ENCODE data around the gene CYP2A7.
"Not testable (repeated sequence)": the region's sequence is repeated elsewhere in the genome, so short reads cannot be mapped to it uniquely, and the experiment has no call there.

The CYP2A7 gene

GRCh38 chr19:40896843-40897789 lies 15.1 kb upstream of the CYP2A7 start:
- DNase-seq, result not testable (repeated sequence)

DNA sequence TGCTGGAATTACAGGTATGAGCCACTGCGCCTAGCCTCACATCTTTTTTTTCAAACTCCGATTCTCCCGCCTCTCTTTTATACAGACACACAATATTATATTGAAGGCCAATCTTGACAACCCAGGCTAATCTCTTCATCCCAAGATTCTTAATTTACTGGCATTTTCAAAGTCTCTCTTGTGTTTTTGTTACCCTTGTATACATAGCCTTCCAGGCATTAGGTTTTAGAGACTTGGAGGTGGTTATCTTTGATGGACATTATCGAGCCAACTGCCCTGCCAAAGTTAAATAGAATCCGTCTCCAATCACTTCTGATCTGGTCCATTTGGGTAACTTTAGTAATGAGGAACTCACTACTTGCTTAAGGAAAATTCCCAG lies 14.4 kb upstream of the CYP2A7 start:
- DNase-seq, result no peak

- no peak for DNase-seq
Observed at GRCh38 chr19:40893112-40893511, 11.1 kb upstream of the CYP2A7 start.

DNA sequence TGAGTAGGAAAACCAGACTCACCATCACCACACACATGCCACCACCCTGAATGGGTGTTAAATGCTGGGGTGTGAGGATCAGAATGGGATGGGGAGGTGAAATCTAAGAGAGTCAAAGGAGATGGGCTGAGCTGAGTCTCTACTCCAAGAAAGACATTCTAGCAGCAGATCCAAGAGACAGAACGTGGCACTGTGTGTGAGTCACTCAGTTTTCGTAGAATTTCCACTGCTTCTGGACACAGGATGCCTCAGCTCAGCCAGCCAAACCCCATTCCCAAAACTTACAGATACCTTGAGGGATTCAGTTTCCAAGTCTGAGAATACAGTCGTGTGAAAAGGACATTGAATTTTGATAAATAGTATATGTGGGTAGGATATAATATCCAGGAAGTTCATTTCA lies 7.3 kb upstream of the CYP2A7 start:
- no peak for DNase-seq

DNA sequence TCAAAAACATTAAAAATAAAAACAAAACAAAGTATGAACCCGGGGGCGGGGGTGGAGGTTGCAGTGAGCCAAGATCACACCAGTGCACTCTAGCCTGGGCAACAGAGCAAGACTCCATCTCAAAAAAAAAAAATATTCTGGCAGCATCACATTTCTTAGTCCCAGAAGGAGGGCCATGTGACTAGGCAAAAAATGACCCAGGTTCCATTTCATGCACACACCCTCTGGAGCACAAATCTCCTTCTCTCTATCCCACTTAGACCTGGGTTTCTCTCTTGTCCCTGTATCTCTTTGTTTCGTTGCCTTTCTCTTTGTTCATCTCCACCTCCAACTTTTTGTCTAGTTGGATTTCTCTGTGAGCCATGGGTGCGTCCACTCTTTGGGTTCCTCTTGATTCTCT lies 6.2 kb upstream of the CYP2A7 start:
- no peak for DNase-seq

DNA sequence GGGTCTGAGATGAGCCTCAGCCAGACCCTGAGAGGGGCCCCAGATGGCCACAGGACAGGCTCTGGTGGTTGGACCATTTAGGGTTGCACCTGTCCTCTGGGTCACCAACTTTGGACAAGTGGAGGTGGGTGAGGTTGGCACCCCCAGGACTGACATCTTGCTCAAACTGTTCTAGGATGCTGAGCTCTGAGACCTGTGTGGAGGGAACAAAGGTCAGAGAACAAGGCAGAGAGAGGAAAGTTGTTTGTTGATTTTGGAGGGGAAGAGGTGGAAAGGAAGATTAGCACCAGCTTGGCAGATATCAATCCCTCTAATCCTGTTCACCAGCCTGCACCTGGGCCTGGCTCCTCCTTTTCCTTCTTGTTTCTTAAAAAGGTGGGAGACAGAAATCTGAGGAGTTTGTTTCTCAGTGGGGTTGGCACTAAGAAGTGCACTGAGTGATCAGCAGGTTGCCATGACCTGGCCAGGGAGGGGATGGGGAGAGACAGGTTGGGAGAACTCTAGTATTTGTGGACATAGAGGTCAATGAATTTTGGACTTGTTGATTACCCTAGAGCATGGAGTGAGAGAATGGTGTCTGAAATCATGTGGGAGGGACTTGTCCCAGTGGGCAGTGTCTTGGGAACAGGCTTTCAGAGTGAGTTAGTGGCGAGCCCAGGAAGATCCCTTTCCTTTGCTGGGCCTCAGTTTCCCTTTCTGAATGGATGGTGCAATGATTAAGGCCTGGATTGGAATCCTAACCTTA lies 2.3 kb upstream of the CYP2A7 start:
- DNase-seq, result not testable (repeated sequence)

DNA sequence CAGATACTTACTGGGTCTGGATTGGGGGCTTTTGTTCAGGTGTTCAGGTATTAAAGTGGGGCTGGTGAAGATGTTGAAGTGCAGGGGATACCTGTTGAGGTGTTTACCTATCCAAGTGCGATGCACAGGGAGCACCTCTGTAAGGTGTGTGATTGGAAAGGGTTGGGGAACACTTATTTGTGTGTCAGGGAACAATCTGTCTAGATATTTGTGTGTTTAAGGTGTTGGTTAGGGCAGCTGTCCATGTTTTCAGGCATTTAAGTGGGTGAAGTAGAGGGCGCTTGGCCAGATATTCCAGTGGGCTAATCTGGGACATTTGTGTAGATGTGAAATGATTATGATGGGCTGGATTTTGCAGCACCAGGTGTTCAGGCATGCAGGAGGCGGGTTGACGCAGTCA lies 2.7 kb downstream of the CYP2A7 start:
- DNase-seq, result not testable (repeated sequence)

DNA sequence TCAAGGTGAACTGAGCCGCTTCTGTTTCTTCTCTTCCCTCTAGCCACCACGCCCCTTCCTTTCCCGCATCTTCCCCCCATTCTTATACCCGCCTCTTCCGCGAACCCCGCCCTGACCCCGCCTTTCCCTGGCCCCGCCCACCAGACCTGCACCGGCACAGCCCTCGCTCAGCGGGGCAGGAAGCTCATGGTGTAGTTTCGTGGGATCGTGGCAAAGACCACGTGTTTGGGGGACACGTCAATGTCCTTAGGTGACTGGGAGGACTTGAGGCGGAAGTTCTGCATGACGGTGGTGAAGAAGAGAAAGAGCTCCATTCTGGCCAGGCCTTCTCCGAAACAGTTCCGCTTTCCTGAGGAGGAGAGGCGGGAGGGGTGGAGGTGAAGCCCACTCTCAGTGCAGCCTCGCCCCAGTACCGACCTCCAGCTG lies 6.5 kb downstream of the CYP2A7 start:
- peak in 1 of 2 experiments; percentile 4 for DNase-seq

DNA sequence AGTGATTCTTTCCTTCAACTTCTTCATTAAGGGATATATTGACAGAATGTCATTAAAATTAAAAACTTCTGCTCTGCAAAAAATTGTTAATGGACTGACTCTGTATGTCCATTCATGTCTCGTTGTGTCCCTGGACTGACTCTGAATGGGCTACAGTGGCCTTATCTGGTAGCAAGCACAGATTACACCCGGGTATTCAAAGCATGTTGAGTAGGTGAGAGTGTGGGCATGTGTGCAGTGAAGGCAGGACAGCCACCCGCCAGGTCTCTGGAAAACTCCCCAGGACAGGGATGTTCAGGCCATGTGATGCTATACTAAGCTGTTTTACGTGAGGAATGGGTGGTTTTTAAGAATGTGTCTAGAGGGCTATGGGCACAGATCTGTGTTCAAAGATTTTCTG lies 7.2 kb downstream of the CYP2A7 start:
- not testable (repeated sequence) for DNase-seq

- DNase-seq, result not testable (repeated sequence)
Observed at GRCh38 chr19:40873873-40874272, 8.2 kb downstream of the CYP2A7 start.

GRCh38 chr19:40872209-40872608 lies 9.8 kb downstream of the CYP2A7 start:
- no peak for DNase-seq

GRCh38 chr19:40867701-40868100 lies 14.3 kb downstream of the CYP2A7 start:
- no peak for DNase-seq

DNA sequence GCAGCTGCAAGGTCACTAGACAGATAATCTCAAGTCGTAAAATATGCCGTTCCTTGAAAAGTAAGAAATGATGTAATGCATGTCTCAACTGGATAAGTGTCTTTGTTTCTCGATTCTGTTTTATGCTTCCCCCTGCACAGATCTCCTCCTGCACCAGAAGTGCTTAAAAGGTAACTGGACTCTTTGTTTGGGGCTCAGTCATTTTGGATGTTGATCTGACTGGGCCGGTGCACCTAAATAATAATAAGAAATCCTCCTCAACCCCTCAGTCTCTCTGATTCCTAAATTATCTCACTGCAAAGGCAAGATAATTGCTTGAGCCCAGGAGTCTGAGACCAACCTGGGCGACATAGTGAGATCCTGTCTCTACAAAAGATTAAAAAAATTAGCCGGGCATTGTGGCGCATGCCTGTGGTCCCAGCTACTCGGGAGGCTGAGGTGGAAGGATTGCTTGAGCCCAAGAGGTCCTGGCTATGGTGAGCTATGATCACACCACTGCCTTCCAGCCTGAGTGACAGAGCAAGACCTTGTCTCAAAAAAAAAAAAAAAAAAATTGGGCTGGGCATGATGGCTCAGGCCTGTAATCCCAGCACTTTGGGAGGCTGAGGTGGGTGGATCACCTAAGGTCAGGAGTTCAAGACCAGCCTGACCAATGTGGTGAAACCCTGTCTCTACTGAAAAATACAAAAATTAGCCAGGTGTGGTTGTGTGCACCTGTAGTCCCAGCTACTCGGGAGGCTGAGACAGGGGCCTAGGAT lies 17.1 kb downstream of the CYP2A7 start:
- not testable (repeated sequence) for DNase-seq

- no peak for DNase-seq
Observed at GRCh38 chr19:40862785-40863184, 19.2 kb downstream of the CYP2A7 start.

- no peak for DNase-seq
Observed at GRCh38 chr19:40862333-40862732, 19.7 kb downstream of the CYP2A7 start.

GRCh38 chr19:40858109-40858508 lies 23.9 kb downstream of the CYP2A7 start:
- no peak for DNase-seq

- not testable (repeated sequence) for DNase-seq
Observed at GRCh38 chr19:40852467-40853152, 29.4 kb downstream of the CYP2A7 start.

DNA sequence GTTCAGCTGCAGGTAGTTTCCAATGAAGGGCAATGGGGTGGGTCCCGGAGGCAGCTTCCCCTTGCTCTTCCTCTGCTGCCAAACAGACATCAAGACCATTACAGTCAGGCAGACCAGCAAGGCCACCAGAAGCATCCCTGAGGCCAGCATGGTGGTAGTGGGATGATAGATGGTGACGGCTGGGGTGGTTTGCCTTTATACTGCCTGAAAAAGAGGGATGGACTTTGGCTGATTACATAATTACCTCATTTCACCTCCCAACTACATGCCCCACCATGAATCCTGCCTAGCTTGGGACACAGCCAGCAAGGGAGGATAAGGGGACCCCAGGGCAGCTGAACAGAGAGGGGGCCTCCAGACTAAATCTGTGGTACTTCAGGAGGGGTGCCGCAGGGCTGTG lies 31.8 kb downstream of the CYP2A7 start, which contains the start of gene CYP2A6:
Gene CYP2A6, minus strand, starts transcription at position 171 of the 400 bp plus-strand sequence. Its CDS starts 21 bp downstream, at position 150.
- not testable (repeated sequence) for DNase-seq

GRCh38 chr19:40846722-40847121 lies 35.3 kb downstream of the CYP2A7 start:
- DNase-seq, result peak; percentile 21 to 55

DNA sequence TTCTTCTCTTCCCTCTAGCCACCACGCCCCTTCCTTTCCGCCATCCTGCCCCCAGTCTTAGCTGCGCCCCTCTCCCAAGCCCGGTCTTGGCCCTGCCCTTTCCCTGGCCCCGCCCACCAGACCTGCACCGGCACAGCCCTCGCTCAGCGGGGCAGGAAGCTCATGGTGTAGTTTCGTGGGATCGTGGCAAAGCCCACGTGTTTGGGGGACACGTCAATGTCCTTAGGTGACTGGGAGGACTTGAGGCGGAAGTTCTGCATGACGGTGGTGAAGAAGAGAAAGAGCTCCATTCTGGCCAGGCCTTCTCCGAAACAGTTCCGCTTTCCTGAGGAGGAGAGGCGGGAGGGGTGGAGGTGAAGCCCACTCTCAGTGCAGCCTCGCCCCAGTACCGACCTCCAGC lies 38.4 kb downstream of the CYP2A7 start:
- DNase-seq, result not testable (repeated sequence)

DNA sequence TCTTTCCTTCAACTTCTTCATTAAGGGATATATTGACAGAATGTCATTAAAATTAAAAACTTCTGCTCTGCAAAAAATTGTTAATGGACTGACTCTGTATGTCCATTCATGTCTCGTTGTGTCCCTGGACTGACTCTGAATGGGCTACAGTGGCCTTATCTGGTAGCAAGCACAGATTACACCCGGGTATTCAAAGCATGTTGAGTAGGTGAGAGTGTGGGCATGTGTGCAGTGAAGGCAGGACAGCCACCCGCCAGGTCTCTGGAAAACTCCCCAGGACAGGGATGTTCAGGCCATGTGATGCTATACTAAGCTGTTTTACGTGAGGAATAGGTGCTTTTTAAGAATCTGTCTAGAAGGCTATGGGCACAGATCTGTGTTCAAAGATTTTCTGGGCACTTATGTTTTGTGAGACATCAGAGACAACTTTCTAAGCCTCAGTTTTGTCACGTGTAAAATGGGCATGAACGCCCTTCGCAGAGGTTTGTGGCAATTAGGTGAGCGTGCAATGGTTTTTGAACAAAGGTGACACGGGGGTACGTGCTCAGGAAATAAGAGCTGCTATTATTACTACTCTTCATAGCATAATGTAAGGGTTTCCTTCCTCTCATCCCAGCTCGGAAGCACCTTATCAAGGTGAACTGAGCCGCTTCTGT lies 38.9 kb downstream of the CYP2A7 start:
- not testable (repeated sequence) for DNase-seq

- not testable (repeated sequence) for DNase-seq
Observed at GRCh38 chr19:40842012-40842411, 40.0 kb downstream of the CYP2A7 start.
